ENCODE measurements around the gene IGF1R.

DNA sequence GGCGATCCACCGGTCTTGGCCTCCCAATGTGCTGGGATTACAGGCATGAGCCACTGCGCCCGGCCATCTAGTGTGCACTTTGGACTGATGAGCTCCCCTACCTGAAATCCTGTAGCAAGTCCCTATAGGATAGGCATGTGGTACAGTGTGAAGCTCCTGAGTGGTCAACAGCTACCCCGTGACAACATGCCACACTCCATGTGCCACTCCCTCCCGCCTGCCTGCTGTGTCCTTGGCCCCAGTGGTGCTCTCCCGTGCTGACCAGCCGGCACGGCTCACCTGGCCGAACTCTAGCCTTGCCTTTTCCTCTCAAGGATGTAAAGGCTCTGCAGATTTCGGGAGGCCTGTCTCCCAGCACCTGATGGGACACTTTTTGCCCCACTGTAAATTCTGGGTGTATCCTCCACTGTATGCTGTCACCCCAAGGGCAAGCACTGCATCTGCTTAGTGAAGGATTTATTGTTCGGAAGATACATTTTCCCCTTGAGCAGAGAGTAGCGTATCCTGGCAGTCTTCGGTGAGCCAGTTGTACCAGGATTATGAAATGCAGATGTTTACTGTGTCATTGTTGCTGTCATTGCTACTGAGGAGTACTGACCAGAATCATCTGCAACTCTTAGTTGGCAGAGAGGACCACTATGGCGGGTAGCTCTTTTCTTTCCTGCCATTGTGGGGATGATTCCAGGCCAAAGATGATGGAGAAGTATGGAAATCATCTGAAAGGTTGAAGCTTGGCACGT is 64.7 kb downstream of the IGF1R start:
- TF ChIP-seq POLR2A (IDR thresholded peaks at IDR 0.05; ENCODE audit: borderline replicate concordance, extremely low read depth, insufficient read depth, insufficient read length): no peak
- TF ChIP-seq, protein P1, sequence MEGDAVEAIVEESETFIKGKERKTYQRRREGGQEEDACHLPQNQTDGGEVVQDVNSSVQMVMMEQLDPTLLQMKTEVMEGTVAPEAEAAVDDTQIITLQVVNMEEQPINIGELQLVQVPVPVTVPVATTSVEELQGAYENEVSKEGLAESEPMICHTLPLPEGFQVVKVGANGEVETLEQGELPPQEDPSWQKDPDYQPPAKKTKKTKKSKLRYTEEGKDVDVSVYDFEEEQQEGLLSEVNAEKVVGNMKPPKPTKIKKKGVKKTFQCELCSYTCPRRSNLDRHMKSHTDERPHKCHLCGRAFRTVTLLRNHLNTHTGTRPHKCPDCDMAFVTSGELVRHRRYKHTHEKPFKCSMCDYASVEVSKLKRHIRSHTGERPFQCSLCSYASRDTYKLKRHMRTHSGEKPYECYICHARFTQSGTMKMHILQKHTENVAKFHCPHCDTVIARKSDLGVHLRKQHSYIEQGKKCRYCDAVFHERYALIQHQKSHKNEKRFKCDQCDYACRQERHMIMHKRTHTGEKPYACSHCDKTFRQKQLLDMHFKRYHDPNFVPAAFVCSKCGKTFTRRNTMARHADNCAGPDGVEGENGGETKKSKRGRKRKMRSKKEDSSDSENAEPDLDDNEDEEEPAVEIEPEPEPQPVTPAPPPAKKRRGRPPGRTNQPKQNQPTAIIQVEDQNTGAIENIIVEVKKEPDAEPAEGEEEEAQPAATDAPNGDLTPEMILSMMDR (IDR thresholded peaks at IDR 0.05 in 2 of 3, conservative IDR thresholded peaks at IDR 0.05 in 1 of 3; ENCODE audit: borderline replicate concordance in 1 of 3, insufficient read depth in 1 of 3, low read depth in 2 of 3, low read length in 2 of 3): no peak
- TF ChIP-seq ZFX (IDR thresholded peaks at IDR 0.05): no peak
- TF ChIP-seq CBX3 (IDR thresholded peaks at IDR 0.05; ENCODE audit: low read depth): no peak
- TF ChIP-seq POLR2AphosphoS5 (IDR thresholded peaks at IDR 0.05; ENCODE audit: low read depth, low read length): no peak
- no peak for TF ChIP-seq SP1 (IDR thresholded peaks at IDR 0.05; ENCODE audit: low read depth)
- TF ChIP-seq EGR1 (IDR thresholded peaks at IDR 0.05; ENCODE audit: low read depth): no peak
- TF ChIP-seq SIN3A (IDR thresholded peaks at IDR 0.05; ENCODE audit: low read depth): no peak
- TF ChIP-seq EZH2phosphoT487 (IDR thresholded peaks at IDR 0.05; ENCODE audit: borderline replicate concordance): no peak
- TF ChIP-seq EZH2 (IDR thresholded peaks at IDR 0.05): no peak
